ENCODE measurements around the gene DTX3.
A peak's percentile ranks its signal among the peaks of the same experiment; 100 is the strongest.
"Not testable (repeated sequence)": the region's sequence is repeated elsewhere in the genome, so short reads cannot be mapped to it uniquely, and the experiment has no call there.

Gene DTX3

DNA sequence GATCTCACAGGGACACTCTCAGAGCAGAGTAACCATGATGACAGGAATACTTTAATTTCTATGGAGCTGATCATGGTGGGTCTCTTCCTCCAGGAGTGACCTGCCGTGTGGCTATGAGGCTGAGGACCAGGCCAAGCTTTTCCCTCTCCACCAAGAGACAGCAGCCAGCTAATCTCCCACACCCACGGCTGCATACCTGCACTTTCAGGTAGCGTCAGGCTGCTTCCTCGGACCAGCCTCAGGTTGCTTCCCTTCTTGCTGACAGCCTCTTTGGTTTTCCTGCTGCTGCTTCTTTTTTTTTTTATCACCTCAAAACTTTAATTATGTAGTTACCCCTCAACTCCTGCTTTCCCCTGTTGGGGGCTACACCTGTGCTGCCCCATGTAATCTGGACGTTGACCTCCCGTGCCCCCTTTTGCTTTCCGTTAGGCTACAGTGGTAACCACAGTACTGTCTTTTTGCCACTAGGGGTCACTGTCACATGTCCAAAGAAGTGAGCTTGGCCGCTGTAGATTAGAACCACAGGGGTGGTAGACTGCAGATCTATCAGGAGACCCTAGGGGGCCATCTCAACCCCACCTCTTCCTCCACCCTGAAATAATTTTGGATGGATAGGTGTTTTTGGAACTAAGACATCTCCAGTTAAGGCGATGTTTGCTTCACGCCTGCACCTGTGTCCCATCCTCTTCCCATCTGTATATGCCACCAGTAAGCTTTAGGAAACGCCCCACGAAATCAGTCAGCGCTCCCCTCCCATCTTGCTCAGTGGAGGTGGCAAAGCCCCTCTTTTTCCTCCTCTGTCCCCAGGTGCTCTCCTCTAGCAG is 21.4 kb upstream of the DTX3 start:
- peak; percentile 84 for DNase-seq

DNA sequence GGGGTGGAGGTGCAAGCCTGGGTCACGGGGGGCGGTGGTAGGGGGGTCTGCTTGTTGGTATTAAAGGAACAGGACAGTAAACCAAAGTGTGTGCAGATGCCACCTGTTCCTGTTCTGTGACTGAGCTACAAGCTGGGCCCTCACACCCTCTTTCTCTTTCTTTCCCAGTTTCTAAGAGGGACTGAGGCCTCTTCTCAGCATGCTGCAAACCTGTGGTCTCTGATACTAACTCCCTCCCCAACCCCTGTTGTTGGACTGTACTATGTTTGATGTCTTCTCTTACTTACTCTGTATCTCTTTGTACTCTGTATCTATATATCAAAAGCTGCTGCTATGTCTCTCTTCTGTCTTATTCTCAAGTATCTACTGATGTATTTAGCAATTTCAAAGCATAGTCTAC is 20.6 kb upstream of the DTX3 start:
- no peak for DNase-seq

DNA sequence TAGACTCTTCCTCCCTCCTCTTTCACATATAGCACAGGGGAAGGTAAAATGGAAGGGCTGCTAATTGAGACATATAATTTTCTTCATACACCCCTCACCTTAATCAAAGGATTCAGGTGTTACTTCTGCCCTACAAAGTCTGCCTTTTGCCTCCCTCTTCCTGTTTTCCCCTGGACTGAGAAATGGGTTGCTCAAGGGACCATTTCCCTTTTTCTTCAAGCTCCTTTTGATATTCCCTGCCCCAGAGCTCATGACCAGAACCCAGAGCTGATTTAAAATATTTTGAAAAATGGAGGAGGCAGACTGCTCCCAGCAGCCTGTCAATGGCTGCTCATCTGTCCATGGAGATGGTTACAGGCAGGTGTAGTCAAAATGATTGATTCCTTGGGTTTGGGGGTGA is 19.9 kb upstream of the DTX3 start:
- DNase-seq = no peak

DNA sequence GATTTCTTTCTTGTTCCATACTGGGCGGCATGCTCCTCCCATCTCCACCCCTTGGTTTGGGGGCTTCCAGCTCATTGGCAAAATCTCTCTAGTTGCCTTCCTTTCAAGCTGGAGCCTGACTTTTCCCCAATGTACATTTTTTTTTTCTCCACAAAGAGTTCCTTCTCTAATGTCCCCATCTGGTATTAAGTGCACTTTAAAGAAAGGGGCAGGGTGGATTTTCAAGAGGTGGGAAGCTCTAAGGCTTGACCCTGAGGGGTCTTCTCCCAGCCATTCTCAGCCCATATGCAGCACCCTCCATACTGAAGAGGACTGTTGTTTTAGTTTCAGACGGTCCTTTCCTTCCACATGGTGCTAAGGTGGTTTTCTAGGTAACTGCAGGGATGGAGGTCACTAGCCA is 19.5 kb upstream of the DTX3 start:
- no peak for DNase-seq

DNA sequence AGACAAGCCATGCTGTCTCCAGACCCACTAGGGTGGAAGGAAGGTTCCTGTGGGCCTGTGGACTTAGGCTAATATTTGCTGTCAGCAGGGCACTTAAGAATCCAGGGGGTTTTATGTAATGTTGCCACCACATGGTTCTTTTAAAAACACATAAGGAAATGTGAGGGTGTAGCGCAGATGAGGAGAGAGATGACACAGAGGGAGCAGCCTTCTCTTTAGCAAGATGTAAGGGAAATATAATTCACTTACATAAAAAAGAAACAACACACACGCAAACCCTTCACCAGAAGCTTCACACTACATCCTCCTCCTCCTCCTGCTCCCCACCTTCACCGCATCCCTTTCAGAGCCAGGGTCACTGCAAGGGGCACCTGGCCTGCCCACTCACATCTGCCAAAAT is 18.5 kb upstream of the DTX3 start:
- no peak for DNase-seq

DNA sequence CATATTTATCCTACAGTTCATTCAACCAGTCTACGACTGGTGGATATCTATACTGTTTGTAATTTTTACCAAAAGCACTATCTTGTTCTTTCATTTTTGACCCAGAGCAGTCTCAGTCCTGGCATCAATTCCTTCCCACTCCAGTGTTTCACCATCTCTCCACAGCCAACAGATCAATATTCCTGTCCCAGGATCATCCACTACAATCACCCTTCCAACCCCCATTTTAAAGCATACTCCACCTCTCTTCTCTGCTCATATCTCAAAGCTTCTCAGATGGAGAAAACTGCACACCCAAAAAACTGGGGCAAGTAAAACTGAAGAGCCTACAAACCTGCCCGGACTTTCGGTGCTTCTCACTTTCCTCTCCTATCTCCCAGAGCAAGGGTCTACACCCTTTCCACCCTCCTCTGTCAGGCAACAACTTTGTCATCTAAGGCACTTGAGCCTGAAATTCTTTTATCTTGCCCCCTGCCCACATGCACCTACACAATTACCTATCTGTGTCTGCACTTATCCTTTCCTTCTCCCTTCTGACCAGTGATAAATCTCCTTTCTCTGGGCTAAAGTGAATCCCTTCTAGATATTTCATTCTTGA is 17.7 kb upstream of the DTX3 start:
- no peak for DNase-seq

DNA sequence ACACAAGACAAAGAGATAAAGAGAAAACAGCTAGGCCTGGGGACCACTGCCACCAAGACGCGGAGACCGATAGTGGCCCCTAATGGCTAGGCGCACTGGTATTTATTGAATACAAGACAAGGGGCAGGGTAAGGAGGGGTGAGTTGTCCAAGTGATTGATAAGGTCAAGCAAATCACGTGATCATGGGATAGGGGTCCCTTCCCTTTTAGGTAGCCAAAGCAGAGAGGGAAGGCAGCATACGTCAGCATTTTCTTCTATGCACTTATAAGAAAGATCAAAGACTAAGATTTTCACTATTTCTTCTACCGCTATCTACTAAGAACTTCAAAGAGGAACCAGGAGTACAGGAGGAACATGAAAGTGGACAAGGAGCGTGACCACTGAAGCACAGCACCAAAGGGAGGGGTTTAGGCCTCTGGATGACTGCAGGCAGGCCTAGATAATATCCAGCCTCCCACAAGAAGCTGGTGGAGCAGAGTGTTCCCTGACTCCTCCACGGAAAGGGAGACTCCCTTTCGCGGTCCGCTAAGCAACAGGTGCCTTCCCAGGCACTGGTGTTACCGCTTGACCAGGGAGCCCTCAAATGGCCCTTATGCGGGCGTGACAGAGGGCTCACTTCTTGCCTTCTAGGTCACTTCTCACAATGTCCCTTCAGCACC is 15.5 kb upstream of the DTX3 start:
- not testable (repeated sequence) for DNase-seq

DNA sequence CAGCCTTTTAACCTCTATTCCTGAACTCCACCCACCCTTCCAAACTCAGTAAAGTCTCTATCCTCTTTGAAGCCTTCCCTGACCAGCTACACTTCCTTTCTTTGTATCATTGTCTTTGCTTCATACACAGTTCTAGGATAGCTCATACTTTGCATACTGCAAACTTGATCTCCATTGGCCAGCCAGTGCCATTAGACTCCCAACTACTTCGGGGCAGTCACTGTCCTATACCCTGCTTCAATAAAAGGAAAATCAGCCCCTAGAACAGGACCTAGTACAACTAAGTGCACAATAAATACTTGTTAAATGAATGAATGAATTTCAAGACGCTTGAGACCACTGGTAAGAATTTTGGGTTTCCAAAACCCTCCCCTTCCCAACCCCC is 14.2 kb upstream of the DTX3 start:
- DNase-seq = no peak

DNA sequence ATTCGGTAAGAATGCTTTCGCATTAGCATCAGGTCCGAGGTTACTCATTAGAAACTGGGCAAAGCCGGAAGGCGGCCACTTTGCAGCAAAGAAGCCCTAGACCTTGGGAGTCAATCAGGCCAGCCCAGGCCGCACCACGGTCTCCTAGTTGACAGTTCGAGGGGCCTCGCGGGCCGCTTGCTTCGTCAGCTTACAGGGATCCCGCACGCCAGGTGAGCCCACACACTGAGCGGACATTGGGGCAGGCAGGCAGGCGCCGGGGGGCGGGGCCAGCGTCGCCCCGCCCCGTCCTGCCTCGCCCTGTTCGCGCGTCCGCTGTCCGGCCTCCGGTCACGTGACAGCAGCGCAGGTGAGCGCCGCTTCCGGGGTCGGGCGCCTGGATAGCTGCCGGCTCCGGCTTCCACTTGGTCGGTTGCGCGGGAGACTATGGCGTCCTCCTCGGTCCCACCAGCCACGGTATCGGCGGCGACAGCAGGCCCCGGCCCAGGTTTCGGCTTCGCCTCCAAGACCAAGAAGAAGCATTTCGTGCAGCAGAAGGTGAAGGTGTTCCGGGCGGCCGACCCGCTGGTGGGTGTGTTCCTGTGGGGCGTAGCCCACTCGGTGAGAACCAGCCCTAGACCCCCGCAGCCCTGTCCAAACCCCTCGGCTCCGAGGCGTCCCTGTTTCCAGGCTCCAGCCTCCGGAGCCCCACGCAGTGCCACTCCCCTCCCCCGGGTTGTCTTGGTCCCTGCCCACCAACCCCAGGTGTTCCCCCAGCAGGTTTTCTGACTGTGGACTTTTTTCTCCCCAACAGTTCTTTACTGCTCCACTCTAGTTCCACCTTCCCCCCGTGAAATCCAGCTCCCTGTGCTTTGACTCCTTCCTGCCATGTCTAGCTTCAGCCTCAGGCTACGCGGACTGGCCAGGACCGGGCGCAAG is 13.5 kb upstream of the DTX3 start, which contains the start of gene PIP4K2C:
Gene PIP4K2C (plus strand): TSS at position 329 of the 918 bp plus-strand sequence. CDS start 98 bp downstream, at position 427.
- peak; percentile 95 for DNase-seq

DNA sequence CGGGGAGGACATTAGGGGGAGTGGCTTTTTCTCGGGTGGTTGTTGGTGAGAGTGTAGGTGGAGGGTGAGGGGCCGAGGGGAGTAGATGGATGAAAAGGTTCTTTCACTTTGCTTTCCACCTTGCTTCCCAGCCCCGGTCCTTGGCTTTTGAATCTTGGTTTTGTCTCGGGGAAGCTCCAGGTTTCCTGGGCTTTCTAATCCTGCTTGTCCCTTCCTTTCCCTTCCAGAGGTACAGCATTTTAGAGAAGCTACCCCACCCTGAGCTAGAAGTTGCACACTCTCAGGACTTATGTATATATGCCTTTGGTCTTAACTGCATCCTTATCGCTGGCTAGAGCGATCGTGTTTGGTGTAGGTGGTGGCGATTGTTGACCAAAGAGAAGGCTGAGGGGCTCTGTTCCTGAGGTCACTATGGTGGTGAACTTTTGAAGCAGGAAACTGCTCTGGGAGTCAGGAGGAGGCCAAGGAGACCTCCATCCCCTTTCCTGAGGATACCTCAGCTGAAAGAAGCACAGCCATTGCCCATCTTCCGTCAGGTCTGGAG is 12.8 kb upstream of the DTX3 start:
- DNase-seq = no peak

DNA sequence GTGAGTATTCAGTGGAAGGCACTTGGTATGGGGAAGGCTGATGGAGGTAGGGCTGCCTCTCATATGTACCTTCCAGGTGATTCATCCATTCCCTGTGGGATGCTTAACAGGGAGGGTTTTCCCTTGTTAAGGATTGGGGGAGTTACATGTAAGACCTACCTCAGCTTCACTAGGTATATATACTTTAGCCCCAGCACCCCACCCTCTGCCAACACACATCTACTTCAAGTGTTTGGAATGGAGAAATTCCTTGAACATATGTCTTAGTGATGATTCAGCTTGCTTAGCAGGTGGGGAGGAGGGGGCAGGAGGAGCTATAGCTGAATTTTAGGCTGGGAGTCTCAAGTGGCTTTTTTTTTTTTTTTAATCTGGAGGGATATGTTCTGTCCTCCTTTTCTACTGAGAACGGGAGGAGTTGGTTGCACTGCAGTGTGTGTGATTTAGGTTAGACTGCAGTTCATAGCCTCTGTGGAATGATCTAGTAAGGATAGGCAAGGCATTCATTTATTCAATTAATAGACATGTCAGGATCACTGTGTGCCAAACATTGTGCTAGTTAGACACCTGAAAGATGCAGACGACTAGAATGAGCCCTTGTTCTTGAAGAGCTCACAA is 12.0 kb upstream of the DTX3 start:
- DNase-seq = no peak

DNA sequence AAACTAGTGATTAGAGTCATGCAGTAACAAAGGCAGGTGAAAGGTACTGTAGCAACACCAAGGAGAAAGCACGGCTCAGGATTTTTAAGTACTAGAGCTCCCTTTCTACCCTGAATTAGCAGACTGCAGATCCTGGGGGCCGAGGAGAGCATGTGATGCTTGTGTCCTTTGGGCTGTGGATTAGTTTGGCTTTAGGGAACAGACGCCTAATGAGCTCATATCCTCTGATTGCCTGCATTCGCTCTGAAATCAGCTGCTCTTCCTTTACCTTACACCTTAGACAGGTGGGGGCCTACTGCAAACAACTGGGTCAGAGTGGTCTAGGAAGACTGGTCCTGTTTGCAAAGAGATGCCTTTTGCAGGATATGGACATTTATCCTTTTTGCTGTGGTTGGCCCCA is 11.4 kb upstream of the DTX3 start:
- no peak for DNase-seq

DNA sequence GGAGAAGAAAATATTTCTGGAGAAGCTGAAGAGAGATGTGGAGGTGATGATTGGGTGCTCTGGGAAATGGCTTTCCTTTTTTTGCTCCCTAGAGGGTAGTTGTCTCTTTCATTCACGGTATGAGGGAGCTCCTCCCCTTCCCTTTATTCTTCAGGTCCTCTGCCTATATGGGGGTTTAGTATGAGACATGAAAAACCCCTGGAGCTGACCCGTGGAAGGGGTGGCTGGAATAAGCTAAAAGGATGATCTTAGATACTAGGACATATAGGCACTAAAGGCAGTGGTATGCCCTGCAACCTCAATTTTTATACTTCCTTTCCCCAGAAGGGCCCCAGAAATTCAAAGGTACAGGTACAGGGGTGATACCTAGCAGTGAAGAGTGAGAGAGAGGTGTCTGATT is 4.2 kb upstream of the DTX3 start:
- DNase-seq = no peak

DNA sequence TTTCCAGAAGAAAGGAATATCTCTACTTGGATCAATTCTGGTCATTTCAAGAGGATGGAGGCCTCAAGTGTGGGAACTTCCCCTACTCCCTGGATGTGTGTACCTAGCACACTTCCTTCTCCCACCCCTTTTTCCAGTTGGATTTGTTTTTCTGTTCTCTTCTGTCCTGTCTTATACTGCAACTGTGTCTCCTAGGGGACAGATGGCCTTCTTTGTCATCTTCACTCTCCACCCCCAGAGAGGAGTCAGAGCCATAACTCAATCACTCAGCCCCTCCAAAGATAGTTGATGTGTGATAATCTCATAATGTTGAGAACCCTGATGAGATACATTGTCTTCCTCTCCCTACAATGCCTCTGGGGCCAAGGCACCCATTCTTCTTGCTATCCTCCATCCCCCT is 2.1 kb upstream of the DTX3 start:
- no peak for DNase-seq

DNA sequence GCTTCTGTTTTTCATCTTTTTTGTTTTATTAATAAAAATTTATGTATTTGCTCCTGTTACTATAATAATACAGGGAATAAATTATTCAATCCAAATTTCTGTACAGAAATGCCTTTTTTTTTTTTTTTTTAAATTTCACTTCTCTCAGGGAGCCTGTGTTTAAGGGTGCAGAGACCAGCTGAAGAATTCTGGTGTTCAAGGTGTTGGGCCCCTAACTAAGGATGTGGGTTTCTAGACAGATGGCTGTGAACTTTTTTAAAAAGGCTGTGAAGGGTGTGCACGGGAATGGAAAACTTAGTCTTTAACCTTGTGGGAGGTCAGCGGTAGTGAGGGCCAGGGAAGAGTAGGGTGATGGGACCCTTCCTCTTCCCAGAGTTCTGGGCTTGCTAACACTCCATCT is 1.3 kb upstream of the DTX3 start:
- no peak for DNase-seq

DNA sequence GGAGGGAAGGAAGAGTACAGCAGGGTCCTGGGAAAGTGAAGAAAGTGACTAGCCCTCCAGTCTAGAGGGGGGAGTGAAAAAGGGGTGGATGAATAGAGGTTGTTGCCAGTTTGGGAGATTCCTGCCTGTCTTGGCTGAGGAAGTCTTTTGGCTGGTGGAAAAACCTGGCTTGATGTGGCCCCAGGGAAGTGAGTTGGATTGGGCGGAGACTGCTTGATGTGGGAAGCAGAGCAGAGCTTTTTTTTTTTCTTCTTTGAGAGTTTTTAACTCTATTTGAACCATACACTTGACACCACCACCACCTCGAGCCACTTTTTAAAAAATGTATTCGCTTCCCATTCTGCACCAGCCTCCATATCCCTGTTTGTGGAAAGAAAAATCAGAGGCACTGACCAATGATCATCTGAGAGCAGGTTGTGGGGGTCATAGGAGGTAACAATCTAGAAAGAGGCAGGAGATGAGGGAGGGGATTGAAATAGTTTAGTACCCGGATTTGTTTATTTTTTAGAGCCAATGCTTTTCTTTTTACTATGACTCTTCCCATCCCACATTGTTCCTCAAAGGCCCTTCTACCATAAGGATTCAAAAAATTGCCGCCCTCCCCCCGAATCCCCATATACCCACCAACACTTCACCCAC is 690 bp upstream of the DTX3 start:
- DNase-seq = no peak

DNA sequence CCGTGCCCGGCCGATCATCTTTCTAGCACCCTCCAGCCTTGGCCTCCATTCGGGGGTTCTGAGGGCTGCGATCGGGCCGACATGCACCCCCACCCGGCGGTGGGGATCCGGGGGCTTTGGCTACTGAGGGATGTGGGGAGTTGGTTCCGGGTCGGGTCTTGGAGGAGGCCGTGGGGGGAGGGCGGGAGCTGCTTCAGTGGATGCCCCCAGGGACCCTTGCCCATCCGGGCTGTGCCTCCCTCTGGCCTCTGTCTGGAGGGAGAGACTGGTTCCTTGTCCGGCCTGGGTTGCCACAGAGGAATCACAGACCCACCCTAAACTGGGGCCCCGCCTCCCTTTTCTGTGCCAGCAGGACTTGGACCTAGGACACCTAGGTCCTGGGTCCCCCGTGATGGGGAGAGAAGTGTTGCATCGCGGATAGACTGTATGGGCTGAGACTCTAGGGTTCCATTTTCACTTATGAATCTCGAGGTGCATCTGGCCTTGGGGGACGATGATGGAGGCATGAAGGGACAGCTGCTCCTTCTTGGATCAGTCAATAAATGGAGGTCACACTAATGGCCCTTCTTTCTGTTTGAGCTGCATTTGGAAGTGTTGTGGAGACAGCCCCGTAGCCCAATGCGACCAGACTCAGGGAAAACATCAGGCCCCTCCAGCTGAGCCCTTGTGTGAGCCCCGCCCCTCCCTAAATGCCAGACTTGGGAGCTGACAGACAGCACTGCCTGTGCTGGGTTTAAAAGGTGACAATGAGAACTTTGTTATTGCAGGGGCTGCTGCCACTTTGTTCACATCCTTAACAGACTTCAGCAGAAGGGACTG is 577 bp downstream of the DTX3 start:
- no peak for DNase-seq

DNA sequence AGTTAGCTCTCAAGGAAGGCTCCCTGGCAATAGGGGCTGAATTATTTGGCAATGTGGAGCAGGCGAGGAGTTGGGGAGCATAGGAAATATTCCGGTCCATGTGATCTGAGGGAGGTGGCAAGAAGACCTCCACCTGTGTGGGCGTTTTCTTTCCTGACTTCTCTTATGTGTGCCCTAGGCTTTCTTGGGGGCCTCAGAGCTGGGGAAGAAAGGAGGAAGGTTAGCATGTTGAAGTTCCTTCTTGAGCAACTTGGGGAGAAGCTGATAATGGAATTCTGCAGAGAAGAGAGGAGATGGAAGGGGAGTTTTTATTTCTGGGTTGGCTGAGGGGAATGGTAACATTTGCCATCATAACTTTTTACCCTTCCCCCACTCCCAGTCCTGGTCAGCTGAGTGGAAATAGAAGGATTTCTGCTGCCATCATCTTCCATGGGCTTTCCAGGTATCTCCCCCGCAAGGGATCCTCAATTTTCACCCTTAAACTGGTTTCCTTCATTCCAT is 1.2 kb downstream of the DTX3 start:
- DNase-seq = no peak

DNA sequence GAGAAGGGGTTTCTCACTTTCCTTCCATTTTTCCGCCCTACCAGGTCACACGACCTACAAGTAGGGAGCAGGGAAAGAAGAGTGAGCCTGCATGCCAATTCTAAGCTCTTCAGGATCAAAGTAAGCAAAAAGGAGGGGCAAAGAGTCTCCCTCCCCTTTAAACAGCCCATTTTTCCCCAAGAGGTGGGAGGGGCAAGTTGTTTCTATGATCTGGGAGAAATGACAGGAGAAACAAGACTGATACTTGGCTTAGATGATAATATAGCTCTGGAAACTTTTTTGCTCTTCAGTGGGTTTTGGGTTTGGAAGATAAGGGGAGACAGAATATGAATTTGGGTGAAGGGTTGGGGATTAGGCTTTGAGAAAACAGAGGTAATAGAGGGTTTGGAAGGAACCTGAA is 1.8 kb downstream of the DTX3 start:
- DNase-seq = no peak

DNA sequence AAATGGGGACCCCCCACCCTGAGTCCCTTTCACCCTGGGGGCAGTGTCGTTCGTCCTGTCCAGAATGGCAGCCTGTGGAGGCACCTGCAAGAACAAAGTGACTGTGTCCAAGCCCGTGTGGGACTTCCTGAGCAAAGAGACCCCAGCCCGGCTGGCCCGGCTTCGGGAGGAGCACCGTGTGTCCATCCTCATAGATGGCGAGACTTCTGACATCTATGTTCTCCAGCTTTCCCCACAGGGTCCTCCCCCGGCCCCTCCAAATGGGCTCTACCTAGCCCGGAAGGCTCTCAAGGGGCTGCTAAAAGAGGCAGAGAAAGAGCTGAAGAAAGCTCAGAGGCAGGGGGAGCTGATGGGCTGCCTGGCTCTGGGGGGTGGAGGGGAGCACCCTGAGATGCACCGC is 2.2 kb downstream of the DTX3 start:
- no peak for DNase-seq

Measured in RPMI8226 (cell line).